RWPE1 (cell line): ENCODE measurements around the gene GASK1A.

ENCODE experiments used
- CTCF ChIA-PET: fragments of 350-600 bp; sonication (Branson Sonifier 250); formaldehyde crosslinking; extraction: SDS; loops from one replicate; lab custom pipeline; 2021; lab: Yijun Ruan, JAX
- POLR2A ChIA-PET: fragments of 400-600 bp; formaldehyde crosslinking; extraction: SDS; loops from one replicate; lab custom pipeline; 2020; ENCODE audit warnings: antibody characterized with exemption; ENCODE audit not compliant: low non-redundant PET; lab: Yijun Ruan, JAX
- DNase-seq: peaks from one replicate; pipeline ENCODE4 v3.0.0; 2012; ENCODE audit warnings: low spot score
- H3K27ac ChIP-seq: fragments of 450-650 bp; 2 replicates; pipeline ENCODE4 v1.5.1; 2017
- TF ChIP-seq, protein P1 (sequence below): fragments of 450-650 bp; conservative IDR thresholded peaks from 2 replicates; pipeline ENCODE4 v1.5.1; 2017; ENCODE audit warnings: low read depth, mild to moderate bottlenecking

Gene GASK1A

DNA sequence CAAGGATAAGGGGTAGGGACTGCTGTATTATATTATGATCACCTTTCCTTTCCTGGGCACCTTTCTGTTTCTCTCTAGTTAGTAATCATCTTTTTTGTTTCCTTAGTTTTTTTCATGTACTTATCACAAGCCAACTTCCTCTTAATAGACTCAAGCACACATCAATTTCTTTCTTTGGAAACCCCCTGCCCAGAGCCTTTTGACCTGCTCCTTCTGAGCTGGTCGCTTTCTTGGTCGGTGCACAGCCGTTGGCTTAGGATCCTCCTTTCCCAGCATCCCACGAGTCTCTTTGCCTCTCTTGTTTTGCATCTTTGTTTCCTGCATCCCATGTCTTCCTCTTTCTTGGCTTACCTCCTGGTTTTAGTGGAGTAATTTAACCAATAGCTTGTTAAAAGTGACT lies 26.9 kb downstream of the GASK1A start:
- no peak overlapping the region for H3K27ac ChIP-seq
- DNase-seq: no peak
- CTCF ChIA-PET: interaction anchor here (0.6 kb wide), 1 partner anchor 39 kb away, joined by 4 read pairs; no protein-coding TSS in a partner anchor
- POLR2A ChIA-PET: no interaction called here
- TF ChIP-seq, protein P1, sequence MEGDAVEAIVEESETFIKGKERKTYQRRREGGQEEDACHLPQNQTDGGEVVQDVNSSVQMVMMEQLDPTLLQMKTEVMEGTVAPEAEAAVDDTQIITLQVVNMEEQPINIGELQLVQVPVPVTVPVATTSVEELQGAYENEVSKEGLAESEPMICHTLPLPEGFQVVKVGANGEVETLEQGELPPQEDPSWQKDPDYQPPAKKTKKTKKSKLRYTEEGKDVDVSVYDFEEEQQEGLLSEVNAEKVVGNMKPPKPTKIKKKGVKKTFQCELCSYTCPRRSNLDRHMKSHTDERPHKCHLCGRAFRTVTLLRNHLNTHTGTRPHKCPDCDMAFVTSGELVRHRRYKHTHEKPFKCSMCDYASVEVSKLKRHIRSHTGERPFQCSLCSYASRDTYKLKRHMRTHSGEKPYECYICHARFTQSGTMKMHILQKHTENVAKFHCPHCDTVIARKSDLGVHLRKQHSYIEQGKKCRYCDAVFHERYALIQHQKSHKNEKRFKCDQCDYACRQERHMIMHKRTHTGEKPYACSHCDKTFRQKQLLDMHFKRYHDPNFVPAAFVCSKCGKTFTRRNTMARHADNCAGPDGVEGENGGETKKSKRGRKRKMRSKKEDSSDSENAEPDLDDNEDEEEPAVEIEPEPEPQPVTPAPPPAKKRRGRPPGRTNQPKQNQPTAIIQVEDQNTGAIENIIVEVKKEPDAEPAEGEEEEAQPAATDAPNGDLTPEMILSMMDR: no peak

DNA sequence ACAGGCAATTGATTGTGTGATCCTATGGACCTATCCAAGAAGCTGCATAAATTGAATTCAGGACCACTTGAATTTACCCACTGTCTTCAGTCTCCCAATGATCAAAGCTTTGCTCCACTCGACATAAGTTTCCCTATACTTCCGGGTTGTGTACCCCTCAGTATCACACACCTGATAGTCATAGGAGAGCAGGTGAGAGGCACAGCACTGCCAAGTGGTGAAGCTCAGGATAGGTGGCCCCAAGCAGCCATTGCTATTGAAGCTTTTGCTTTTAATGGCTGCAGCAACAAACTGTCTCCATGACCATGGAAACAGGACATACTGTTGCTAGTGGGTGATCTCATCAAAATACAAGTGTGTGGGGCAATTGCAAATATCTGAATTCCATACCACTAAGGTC lies 27.7 kb downstream of the GASK1A start:
- DNase-seq: no peak
- no peak overlapping the region for H3K27ac ChIP-seq
- TF ChIP-seq, protein P1: no peak
- POLR2A ChIA-PET: no interaction called here
- CTCF ChIA-PET: interaction anchor here (0.6 kb wide), 1 partner anchor 38 kb away, joined by 4 read pairs; no protein-coding TSS in a partner anchor

DNA sequence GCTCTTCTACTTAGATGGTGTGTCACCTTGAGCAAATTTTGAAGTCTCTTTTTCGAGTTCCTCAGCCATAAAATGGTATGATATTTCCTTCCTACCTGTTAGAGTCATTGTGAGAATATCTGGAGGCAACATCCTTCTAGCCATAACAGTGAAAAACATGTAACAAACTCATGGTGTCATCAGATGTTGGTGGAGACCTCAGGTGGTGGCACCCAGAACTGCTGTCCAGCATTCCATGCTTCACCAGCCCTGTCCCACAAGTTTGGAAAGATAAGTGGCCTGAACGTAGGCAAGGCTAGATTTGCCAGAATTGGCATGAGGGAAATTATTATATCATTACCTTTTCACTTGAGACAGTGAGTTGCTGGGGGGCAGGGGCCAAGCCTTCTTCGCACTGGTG lies 30.4 kb downstream of the GASK1A start:
- CTCF ChIA-PET: no interaction called here
- DNase-seq: no peak
- no peak overlapping the region for H3K27ac ChIP-seq
- POLR2A ChIA-PET: no interaction called here
- TF ChIP-seq, protein P1: no peak

DNA sequence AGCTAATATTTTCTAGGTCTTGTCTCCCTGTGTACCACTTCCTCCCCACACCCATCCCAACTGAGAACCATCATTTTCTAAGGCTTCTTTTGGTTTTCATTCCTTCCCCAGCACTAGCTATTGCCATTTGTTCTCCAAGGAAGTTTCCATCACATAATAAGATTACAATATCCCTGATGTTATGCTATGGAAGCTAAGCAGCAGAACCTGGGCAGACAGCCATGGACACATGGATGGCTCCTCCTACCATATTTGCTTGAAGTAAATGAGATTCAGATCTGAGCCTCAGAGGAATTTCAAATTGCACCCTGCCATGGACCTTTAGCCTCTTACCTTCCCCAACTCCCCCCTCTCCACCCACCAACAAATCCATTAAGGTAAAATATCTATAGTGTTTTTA lies 31.5 kb downstream of the GASK1A start:
- DNase-seq: no peak
- TF ChIP-seq, protein P1: no peak
- ChIA-PET CTCF (no interaction called here), POLR2A (no interaction called here)
- no peak overlapping the region for H3K27ac ChIP-seq

DNA sequence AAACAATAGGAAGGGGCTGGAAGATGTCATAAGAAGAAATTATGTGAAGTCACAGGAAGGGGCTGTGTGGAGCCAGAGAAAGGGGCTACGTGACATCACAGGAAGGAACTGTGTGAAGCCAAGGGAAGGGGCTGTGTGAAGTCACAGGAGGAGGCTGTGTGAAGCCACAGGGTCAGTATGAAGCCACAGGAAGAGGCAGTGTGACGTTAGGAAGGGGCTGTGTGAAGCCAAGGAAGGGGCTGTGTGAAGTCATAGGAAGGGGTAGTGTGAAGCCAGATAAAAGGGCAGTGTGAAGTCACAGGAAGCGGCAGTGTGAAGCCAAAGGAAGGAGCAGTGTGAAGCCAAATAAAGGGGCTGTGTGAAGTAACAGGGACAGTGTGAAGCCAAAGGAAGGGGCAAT lies 32.5 kb downstream of the GASK1A start:
- H3K27ac ChIP-seq: no peak overlapping the region

DNA sequence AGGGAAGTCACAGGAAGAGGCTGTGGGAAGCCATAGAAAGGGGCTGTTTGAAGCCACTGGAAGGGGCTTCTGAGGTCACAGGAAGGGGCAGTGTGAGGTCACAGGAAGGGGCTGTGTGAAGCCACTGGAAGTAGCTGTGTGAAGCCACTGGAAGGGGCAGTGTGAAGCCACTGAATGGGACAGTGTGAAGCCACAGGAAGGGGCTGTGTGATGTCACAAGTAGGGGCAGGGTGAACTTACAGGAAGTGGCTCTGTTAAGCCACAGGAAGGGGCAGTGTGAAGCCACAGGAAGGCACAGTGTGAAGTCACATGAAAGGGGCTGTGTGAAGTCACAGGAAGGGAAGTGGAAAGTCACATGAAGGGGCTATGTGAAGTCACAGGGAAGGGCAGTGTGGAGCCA lies 33.1 kb downstream of the GASK1A start:
- H3K27ac ChIP-seq: no peak overlapping the region
- TF ChIP-seq, protein P1: no peak
- no peak for DNase-seq
- ChIA-PET POLR2A (no interaction called here), CTCF (no interaction called here)

More for the DNA sequence above, 32.5 kb downstream of the GASK1A start:
- CTCF ChIA-PET: no interaction called here
- no peak for DNase-seq
- TF ChIP-seq, protein P1: no peak
- POLR2A ChIA-PET: no interaction called here
